Measurements from ENCODE around the gene FAM9C.
"Not testable (repeated sequence)": the region's sequence is repeated elsewhere in the genome, so short reads cannot be mapped to it uniquely, and the experiment has no call there.

Gene FAM9C

DNA sequence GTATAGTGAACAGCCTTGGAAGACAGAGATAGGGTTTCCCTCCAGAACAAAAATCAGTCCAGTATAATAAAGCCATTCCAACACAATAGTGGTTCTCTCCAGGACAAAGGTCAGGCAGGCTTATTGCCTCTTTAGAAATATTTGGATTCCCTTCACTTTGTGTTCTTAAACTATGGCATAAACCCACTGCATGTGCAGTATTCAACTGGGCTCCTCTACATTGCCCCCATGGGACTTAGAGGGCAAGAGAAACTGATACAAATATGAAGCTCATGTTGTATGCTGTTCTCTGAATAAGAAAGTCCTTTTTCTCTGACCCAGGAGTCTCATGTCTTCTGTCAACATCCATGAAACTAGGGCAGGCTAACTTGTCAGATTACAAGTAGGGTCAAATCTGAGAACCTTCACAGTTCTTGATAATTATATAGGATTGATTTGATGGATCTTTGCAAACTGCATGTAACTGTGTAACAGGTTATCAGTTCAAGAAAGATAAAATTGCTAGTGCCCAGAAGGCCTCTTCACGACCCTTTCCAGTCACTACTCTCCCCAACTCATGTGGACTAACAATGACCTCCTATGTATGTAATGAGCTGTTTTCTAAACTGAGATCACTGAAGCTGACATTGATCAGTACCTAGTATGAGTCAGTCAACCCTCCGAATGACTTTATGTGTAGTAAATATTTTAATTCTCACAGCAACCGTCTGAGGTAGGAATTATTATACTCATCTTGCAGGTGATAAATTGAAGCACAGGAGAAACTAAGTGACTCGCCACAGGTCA lies 31.9 kb upstream of the FAM9C start:
- DNase-seq, result no peak

DNA sequence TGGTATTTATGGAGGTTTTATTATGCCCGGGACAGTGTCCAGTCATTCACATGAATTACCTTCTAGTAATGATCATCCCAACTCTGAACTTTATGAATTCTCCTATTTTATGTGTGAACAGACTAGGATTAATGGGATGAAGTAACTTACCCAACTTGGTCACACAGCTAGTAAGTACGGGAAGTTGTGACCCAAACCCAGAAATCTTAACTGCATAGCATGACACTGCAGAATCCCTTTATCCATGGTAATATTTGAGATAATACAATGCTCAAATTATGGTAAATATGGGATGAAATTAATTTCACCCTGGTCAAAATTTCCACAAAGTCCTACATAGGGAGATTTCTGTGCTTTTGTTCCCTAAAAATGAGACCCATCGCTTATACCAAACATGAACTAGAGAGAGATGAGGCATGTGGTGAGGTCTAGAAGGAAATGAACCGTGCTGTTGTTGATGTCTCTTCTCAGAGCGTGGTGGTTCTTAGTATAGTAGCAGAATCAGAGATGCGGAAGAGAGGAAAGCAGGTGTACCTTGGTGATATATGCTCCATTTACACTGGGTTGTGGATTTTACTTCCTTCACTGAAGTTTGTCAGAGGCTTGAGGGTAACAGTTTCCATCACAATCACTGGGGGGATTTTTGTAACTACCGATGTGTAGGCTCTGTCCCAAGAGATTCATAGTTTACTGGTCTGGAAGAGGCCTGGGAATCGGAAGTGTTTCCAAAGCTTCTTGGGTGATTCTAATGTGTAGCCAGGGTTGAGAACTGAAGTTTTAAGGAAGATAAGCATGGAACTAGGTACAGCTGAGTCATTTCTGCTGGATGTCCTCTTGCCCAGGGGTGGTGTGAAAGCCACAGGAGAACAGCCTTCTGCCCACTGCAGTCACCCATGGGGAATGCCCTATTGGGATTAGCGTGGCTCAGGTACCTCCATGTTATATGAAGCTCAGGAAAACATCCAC lies 30.2 kb upstream of the FAM9C start:
- DNase-seq, result no peak

DNA sequence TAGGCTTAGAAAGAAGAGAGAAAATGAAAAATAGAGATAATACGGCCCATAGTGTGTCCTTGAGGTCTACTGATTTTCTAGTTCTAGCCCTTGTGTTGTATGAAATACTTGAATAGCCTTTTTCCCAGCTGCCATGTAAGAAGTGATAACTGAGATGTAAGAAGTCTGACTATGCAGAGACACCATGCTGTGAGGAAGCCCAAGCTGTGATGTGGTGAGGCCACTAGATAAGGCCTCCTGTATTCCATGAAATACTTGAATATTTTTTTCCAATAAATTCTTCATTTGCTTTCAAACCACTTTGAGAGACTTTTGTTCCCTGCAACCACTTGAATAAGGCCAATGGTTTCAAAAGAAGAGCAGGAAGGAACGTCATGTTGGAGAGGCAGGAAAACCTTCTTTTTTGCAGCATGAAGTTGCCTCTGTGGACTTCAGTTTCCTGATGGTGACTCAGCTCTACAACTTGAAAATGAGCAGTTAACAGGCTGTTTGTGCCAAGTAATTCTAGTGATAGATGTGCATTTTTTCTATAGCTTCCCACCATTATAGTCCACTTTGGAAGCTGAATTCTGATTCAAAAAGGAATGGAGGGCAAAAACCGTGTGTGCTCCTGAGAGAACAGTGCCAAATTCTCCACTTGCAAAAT lies 25.5 kb upstream of the FAM9C start:
- DNase-seq, result no peak

DNA sequence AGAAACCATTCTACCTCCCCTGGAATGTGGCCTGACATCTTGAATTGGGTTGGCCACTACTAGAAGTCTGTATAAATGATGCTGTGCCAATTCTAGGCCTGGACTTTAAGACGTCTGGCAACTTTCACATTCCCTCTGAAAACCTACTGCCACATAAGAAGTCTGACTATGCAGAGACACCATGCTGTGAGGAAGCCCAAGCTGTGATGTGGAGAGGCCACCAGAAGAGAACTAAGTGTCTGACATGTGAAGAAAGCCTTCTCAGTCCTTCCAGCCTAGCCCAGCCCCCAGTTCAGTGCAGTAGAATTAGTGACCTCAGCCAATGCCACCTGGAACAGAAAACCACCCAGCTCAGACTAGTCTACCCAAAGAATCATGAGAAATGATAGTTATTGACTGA lies 24.2 kb upstream of the FAM9C start:
- no peak for DNase-seq

DNA sequence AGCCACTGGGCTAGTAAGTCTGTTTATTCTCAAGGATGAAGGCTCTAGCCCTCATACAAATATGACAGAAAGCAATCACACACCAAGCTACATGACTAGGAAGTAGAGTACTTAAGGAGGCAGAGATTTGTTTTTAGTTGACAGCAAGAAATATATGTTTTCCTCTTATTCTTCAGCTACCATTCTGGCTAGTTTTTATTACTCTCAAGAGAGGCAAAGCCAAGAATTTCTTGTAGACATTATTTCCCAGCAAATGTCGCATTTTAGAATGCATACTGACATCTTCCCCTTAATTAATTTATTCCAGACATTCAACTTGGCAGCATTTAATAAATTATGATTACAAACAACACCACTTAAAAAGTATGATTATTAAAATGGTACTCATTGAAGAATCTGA lies 23.4 kb upstream of the FAM9C start:
- no peak for DNase-seq

DNA sequence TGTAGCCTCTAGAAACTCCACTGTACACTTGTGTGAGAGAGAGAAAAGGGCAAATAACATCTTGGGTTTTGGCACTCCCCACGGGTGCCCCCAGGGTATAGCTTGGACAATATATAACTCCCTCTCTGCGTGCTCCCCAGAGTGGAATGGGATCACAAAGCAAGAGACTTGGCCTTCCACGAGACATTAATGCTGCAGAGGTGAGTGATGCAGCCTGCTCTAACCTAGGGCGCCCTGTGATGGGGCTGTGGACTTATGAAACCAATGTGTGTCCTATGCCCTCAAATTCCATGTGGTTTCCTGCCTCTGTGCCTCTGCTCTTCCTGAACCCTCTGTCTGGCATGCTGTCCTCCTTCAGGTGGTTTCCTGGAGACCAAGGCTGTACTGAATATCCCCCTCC lies 22.0 kb upstream of the FAM9C start:
- DNase-seq, result no peak

DNA sequence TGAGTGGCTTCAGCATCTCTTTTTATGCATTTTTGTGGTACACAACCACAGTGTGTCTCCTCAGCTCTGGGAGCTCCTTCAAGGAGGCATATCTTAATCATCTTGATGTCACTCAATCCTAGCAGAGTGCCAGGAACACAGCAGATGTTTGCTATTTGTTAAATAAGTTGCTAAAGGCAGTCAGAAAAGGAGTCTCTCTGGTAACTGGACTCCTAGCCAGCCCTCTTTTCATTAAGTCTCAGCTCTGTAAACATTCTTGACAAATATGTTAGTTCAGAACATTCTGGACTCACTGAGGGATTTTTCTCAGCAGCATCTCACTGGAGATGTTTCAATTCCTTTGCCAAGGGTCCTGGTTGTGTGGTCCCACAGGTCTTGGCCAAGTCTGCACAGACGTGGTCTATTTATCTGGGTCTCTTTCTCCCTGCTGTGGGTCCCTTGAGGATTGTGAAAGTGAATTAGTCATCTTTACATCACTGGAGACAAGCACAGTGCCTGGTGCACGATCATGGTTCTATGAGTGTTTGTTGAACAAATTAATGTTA lies 20.3 kb upstream of the FAM9C start:
- no peak for DNase-seq

DNA sequence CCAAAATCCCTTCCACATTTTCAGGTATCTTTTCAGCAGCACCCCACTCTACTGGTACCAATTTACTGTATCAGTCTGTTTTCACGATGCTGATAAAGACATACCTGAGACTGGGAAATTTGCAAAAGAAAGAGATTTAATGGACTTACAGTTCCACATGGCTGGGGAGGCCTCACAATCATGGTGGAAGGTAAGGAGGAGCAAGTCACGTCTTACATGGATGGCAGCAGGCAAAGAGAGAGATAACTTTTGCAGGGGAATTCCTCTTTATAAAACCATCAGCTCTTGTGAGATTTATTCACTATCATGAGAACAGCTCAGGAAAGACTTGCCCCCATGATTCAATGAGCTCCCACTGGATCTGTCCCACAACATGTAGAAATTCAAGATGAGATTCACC lies 18.7 kb upstream of the FAM9C start:
- not testable (repeated sequence) for DNase-seq

DNA sequence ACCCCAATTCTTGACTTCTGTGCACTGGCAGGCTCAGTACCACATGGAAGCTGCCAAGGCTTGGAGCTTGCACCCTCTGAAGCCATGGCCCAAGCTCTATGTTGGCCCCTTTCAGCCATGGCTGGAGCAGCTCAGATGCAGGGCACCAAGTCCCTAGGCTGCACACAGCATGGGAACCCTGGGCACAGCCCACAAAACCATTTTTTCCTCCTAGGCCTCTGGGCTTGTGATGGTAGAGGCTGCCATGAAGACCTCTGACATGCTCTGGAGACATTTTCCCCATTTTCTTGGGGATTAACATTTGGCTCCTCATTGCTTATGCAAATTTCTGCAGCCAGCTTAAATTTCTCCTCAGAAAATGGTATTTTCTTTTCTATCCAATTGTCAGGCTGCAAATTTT lies 17.9 kb upstream of the FAM9C start:
- not testable (repeated sequence) for DNase-seq

DNA sequence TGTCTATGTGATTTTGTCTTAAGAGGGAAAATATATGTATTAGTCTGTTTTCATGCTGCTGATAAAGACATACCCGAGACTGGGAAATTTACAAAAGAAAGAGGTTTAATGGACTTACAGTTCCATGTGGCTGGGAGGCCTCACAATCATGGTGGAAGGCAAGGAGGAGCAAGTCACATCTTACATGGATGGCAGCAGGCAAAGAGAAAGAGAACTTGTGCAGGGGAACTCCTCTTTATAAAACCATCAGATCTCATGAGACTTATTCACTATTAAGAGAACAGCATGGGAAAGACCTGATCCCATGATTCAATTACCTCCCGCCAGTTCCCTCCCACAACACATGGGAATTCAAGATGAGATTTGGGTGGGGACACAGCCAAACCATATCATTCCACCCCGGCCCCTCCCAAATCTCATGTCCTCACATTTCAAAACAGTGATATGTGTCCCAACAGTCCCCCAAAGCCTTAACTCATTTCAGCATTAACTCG lies 16.8 kb upstream of the FAM9C start:
- DNase-seq, result not testable (repeated sequence)

DNA sequence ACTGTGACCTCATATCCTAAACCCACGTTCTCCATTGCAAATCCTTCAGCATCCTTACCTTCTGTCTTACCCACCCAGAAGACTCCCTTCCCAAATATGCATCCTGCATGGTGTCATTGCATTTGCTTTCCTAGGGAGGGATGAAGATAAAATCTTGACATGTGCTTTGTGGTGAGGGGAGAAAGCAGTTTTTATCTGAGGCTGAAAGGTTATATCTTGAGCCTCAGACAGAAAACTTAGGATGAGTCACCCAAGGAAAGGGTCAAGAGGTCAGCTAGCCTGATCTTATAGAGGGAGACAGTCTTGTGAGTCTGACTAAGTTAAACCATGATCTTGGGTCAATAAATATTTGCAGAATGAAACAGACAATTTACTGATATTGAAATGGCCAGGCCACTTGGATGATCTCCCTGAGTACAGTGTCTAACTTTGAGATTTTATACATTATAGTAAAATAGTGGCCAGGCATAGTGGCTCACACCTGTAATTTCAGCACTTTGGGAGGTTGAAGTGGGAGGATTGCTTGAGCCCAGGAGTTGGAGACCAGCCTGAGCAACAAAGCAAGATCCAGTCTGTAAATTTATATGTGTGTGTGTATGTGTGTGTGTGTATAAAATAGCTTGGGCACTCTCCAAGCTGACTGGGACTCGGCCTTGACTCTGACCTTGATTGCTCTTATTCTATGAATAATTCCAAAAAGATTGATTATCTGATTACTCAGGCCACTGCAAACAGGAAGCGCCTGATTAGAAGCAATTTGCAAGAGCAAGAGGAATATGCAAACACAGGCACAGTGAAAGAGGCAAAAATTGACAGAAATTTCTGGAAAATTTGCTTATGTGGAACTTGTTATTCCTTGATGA lies 15.4 kb upstream of the FAM9C start:
- DNase-seq, result no peak

DNA sequence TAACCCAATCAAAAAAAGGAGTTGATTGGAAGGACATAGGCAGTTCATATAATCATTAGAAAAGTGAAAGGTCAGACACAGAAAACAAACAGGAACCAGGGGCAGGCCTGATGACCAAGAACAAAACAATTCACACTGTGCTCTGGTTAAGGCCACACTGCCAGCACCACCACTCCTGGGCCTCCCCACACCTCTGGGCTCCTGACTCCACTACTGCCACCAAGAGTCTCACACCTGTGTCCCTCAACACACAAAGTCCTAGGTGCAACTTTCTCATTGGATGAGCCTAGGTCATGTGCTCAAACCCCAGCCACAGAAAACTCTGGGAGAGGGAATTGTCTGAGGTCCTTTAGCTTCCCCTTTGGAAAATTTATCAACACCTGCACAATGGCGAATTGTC lies 11.1 kb upstream of the FAM9C start:
- no peak for DNase-seq

DNA sequence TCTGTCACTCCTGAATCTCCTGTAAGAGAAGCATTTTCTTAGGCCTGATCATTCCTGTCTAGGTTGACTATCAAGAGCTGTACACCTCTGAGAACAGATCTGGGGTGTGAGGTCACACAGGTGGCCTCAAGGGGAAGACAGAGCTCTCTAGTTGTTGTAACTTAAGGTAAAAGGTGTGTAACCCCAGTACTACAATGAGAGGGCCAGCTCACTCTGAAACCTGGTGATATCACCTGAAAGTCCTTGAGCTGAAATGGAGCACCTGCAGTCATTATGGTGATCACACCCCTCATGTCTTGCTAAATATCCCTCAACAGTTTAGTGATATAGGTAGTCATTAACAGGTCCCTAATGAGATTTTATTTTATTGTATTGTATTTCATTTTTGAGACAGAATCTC lies 8.8 kb upstream of the FAM9C start:
- DNase-seq, result no peak

DNA sequence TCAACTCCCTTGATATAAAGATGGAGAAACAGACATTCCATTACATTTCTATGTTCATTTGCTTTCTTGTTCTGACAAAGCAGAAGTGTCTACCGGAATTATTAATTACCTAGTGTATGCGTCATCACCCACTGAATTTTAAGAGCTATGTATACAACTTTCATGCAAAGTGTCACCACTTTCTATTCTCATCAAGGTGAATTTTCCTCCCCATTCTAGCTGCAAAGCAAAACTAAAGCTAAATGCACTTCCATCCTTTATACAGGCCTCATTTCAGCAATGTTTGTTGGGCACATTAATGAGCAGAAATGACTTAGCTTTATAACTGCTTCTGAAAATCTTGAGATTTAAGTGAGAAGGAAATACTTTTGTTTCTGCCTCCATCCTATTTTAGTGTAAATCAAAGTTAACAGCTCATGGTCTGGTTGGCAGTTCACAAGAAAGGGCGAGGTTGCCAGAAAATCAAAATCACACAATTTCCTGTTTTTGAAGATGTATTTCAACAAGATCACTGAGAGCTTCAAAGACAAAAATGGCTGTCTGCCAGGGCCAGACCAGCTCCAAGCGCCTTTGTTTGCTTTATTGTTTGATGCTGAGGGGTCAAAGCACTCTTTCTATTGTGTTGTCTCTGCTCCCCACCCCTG lies 7.2 kb upstream of the FAM9C start:
- peak in 7 of 56 donors; percentile 0 to 36 (median 11) for DNase-seq

DNA sequence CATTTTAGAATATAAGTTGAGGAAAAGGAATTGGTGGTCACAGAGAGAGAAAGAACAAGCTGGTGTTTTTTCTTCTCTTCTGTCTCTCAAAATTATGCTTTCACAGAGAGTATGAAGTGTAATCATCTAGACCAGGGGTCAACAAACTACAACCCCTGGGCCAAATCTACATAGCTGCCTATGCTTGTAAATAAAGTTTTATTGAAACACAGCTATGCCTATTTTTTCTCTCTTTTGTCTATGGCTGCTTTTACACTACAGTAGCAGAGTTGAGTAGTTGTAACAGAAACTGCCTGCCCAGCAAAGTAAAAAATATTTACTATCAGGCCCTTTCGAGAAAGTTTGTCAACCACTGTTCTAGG lies 6.7 kb upstream of the FAM9C start:
- no peak for DNase-seq

DNA sequence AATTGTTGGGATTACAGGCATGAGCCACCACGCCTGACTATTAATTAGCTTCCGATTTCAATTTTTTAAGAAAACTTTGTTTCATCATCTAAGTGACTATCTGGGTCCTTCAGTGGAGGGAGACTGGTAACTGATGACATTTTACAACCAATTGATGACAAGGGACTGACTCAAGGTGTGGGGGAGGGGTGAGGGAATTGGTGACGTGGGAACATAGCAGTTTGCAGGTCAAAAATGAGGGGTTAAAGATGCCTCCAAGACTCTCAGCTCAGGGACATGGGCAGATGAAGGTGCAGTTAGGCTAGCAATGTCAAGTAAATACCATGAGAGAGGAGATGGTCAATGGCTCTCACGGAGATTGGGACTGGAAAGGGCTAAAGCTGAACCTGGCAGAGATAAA lies 5.7 kb upstream of the FAM9C start:
- no peak for DNase-seq

DNA sequence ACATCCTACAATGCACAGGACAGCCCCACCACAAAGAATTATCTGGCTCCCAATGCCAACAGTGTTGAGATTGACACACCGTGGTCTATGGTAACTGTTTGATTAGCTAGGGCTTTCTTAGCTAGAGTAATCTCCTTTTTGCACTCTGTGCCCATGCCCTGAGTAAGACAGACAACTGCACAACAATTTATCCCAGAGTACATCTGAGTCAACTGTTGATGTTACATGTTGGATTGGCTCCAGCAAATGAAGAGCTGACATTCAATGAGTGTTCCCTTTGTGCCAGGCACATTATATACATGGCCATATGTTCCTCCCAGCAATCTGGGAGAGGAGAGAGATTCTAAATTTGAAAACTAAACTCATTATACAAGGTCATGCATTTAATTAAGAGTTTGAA lies 3.9 kb upstream of the FAM9C start:
- peak in 1 of 56 donors; percentile 3 for DNase-seq

DNA sequence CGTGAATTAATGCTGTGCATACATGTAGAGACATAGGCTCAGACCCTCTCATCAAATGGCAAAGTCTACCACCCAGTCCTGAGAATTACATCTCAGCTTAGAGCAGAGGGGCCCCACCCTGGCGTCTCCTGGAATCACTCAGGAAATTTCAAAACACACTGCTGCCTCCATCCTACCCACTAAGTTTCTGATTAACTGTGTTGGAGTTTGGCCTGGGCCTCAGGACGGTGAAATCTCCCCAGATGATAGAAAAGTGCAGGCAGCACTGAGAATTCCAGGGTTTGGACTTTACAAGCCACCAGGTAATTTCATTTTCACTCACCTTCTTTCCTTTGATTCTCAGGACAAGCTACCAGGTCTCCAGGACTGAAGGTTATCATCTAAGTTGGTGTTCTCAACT lies 3.3 kb upstream of the FAM9C start:
- DNase-seq, result no peak

DNA sequence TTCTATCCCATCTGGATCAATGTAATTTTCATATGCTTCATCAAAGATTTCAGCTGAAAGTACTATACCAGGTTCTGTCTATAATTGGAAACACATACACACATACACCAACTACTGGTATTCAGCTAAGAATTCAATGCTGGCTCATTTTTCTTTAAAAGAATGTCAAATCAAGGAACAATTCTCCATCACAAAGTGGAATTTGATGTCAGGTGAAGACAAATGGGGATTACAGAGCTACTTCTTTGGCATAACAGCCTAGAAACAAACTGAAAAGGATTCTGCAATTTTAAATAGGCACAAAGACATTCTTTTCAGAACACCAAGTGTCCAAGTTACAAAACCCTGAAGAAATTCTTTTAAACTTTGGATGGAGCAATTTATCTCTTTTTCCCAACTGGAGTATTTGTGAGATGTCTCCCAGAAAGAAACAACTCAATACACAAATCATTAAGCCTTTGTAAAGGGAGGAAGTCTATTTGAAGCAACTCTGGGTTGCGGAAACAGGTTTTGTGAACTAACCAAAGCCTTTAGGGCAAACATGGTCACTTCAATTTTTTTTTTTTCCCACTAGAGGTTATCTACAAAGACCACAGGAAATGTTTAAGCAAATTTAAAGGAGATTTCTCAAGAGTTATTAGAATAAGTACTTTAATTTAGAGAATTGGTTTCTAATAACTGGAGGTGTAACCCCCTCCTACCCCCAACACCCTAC lies 1.9 kb upstream of the FAM9C start:
- DNase-seq, result no peak

Data from amygdala (tissue), 56 donors.